ENCODE measurements around the gene NAV3. TPM values are rescaled to one million over a fixed set of nuclear protein-coding genes. Genes with fewer than 3 reads are reported as not detected.

The NAV3 gene
- total RNA-seq, 1 donor from 2014 or later, result 1.5 TPM

GRCh38 chr12:77918046-77918445 is 87.4 kb downstream of the NAV3 start:
- TF ChIP-seq, protein P1, sequence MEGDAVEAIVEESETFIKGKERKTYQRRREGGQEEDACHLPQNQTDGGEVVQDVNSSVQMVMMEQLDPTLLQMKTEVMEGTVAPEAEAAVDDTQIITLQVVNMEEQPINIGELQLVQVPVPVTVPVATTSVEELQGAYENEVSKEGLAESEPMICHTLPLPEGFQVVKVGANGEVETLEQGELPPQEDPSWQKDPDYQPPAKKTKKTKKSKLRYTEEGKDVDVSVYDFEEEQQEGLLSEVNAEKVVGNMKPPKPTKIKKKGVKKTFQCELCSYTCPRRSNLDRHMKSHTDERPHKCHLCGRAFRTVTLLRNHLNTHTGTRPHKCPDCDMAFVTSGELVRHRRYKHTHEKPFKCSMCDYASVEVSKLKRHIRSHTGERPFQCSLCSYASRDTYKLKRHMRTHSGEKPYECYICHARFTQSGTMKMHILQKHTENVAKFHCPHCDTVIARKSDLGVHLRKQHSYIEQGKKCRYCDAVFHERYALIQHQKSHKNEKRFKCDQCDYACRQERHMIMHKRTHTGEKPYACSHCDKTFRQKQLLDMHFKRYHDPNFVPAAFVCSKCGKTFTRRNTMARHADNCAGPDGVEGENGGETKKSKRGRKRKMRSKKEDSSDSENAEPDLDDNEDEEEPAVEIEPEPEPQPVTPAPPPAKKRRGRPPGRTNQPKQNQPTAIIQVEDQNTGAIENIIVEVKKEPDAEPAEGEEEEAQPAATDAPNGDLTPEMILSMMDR (IDR thresholded peaks at IDR 0.05; ENCODE audit: borderline replicate concordance), result no peak
- H3K4me1 ChIP-seq, result no peaks in the 10 kb centered on the region
- no peaks in the 10 kb centered on the region for H3K9me3 ChIP-seq (replicated peaks)
- no peak overlapping the region for H3K27ac ChIP-seq (replicated peaks)
- H3K27me3 ChIP-seq (ENCODE audit: low read depth), result no peaks in the 10 kb centered on the region
- intact Hi-C loops (cut with micrococcal nuclease), result no loop called here
- DNase-seq, result no peak
- H3K4me3 ChIP-seq, result no peak overlapping the region
- no peaks in the 10 kb centered on the region for H3K36me3 ChIP-seq

DNA sequence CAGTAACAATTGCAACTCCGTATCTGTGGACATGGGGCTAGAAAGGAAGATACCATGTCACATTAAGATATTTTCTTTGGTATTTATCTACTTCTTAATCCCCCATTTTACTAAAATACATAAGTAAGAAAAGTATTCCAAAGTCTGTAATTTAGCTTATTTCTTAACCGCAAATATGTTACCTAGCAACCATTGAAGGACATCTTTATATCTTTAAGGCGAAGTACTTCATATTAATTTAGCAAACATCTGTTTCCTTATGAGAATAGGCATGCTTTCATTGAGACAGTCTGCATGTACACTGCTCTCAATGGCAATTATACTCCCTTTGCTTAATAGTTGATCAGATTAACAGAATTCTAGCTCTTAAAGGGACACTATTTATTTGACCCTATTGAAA is 88.8 kb downstream of the NAV3 start:
- Histone ChIP-seq H3K36me3 (no peaks in the 10 kb centered on the region), H3K9me3 (replicated peaks) (no peaks in the 10 kb centered on the region), H3K4me3 (no peak overlapping the region), H3K4me1 (no peaks in the 10 kb centered on the region), H3K27ac (replicated peaks) (no peak overlapping the region), H3K27me3 (ENCODE audit: low read depth) (no peaks in the 10 kb centered on the region)
- intact Hi-C loops (cut with micrococcal nuclease), result no loop called here
- no peak for DNase-seq
- TF ChIP-seq, protein P1 (IDR thresholded peaks at IDR 0.05; ENCODE audit: borderline replicate concordance), result no peak

DNA sequence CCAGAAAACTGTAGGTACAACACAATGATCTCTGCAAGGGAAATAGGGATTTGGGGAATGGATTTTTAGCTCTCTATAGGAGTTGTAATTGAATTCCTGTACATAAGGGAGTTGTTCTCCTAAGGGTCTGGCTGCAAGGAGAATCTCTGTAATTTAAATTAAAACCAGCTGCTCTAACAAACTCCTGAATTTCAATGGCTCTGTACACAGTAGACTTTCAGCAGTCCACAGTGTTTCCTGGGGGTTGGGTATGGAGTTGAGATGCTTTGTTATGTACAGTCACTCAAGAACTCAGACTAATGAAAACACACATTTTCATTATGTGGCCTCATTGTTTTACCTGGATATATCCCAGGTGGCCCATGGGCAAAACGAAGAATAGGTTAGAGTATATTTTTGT is 93.2 kb downstream of the NAV3 start:
- Histone ChIP-seq H3K36me3 (no peaks in the 10 kb centered on the region), H3K4me3 (no peak overlapping the region), H3K27me3 (ENCODE audit: low read depth) (no peaks in the 10 kb centered on the region), H3K4me1 (peaks cover 5% of the 10 kb centered on the region), H3K9me3 (replicated peaks) (no peaks in the 10 kb centered on the region), H3K27ac (replicated peaks) (no peak overlapping the region)
- DNase-seq, result no peak
- intact Hi-C loops (cut with micrococcal nuclease), result no loop called here
- TF ChIP-seq, protein P1 (IDR thresholded peaks at IDR 0.05; ENCODE audit: borderline replicate concordance), result no peak

DNA sequence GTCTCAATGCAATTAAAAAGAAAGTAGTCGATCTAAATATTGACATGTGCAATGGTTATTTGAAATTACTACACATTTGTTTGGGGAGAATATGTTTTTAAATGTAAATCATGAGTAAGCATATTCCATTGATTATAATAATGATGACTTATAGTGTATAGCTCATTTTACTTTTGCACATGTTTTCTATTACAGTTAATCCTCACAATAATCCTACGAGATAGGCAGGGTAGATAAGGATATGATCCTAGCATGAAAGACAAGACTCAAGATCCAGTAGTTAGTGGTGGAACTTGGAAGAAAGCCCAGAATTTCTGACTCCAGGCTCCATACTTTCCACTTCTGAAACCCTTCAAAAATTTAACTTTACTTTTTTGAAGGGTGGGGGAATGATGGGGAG is 94.0 kb downstream of the NAV3 start:
- no peaks in the 10 kb centered on the region for H3K9me3 ChIP-seq (replicated peaks)
- no peak overlapping the region for H3K4me3 ChIP-seq
- H3K4me1 ChIP-seq, result peaks cover 5% of the 10 kb centered on the region
- H3K36me3 ChIP-seq, result no peaks in the 10 kb centered on the region
- no peak overlapping the region for H3K27ac ChIP-seq (replicated peaks)
- no peak for DNase-seq
- H3K27me3 ChIP-seq (ENCODE audit: low read depth), result no peaks in the 10 kb centered on the region
- TF ChIP-seq, protein P1 (IDR thresholded peaks at IDR 0.05; ENCODE audit: borderline replicate concordance), result no peak
- intact Hi-C loops (cut with micrococcal nuclease), result loop anchor here (1.0 kb wide), 1 partner anchor 200 kb away; no protein-coding TSS in a partner anchor

DNA sequence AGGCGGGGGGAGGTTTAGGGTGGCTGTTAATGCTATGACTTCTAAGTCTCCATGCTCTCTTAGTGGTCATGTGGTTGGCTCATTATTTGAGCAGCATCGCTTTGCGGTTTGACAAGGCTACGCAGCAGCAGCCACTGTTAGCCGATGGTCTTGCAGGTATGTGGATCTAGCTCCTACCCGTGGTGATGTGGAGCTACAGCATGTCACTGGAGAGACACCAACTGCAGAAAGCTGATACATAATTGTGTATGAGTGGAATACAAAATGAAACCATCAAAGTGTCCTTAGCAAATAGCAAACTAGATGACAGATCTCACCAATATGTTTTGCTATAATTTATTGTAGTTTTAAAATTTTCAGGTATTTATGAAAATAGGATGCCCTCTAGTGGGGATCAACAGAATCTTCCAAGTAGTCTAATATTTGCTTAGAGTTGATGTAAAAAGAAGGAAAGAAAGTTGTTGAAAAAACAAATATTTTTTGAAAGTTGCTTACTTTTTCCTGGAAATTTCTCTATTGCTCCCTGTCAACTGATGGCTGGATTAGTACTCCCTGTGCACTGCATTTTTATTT is 94.9 kb downstream of the NAV3 start:
- Histone ChIP-seq H3K36me3 (no peaks in the 10 kb centered on the region), H3K4me1 (peaks cover 5% of the 10 kb centered on the region), H3K27ac (replicated peaks) (no peak overlapping the region), H3K27me3 (ENCODE audit: low read depth) (no peaks in the 10 kb centered on the region), H3K9me3 (replicated peaks) (no peaks in the 10 kb centered on the region), H3K4me3 (peak overlapping the region; percentile 20)
- intact Hi-C loops (cut with micrococcal nuclease), result loop anchor here (1.0 kb wide), 1 partner anchor 201 kb away; no protein-coding TSS in a partner anchor
- TF ChIP-seq, protein P1 (IDR thresholded peaks at IDR 0.05; ENCODE audit: borderline replicate concordance), result peak; percentile 91
- peak; percentile 46 for DNase-seq

Data from left ventricle myocardium inferior (tissue), 1 donor.